Ectodermal cell (in vitro differentiated cells): ENCODE results near the gene THSD1.

Experiments
- H3K27ac ChIP-seq: 2 replicates; pipeline ENCODE4 v1.7.0; 2013; ENCODE audit warnings: mild to moderate bottlenecking, low read depth, low read length; ENCODE audit not compliant: insufficient read depth, poor library complexity, severe bottlenecking
- H3K27me3 ChIP-seq: 2 replicates; pipeline ENCODE4 v1.7.0; 2013; ENCODE audit warnings: mild to moderate bottlenecking, low read length; ENCODE audit not compliant: insufficient read depth, control insufficient read depth, poor library complexity, severe bottlenecking
- H3K36me3 ChIP-seq: one replicate; pipeline ENCODE4 v1.7.0; 2013; ENCODE audit warnings: low read length; ENCODE audit not compliant: control insufficient read depth, insufficient read depth
- H3K4me1 ChIP-seq: one replicate; pipeline ENCODE4 v1.7.0; 2013; ENCODE audit warnings: low read length; ENCODE audit not compliant: control insufficient read depth, insufficient read depth
- H3K4me3 ChIP-seq: 2 replicates; pipeline ENCODE4 v1.7.0; 2013; ENCODE audit warnings: low read depth, low read length, control low read depth; ENCODE audit not compliant: insufficient read depth
- H3K9me3 ChIP-seq: 2 replicates; pipeline ENCODE4 v1.7.0; 2013; ENCODE audit warnings: mild to moderate bottlenecking, low read length, moderate library complexity; ENCODE audit not compliant: control insufficient read depth
- WGBS, 2 experiments: methylation state at CpG; one replicate each; pipeline ENCODE4 v1.1.7; 2013; ENCODE audit warnings: missing lambda C conversion rate in 2 of 2; 5-methylcytosine and 5-hydroxymethylcytosine counted together

THSD1 gene

GRCh38 chr13:52447815-52448552, 42.0 kb upstream of the THSD1 start:
- no peaks in the 10 kb centered on the region for H3K9me3 ChIP-seq
- no peak overlapping the region for H3K4me3 ChIP-seq
- no peaks in the 10 kb centered on the region for H3K27me3 ChIP-seq
- no peaks in the 10 kb centered on the region for H3K36me3 ChIP-seq
- no peaks in the 10 kb centered on the region for H3K4me1 ChIP-seq
- no peak overlapping the region for H3K27ac ChIP-seq
- 87 to 88% methylated on average over 4 to 5 of the region's 5 CpGs for WGBS, 2 experiments

DNA sequence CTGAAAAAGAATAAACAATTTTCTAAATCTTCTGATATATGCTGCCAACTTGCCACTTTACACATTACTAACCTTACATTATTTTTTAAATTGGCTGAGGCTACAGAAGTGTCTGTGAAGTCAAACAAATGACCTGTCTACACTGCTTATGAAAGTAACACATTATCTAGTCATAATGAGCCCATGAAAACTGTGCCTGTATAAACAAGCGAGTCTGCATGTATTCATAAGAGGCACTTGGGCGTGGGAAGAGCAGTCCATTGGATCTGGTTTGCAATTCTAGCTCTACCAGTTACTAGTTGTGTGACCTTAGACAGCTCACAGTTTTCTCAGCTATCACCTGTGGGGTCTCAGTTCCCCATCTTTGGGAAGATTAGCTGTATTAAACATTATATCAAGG, 41.4 kb upstream of the THSD1 start:
- no peaks in the 10 kb centered on the region for H3K9me3 ChIP-seq
- no peaks in the 10 kb centered on the region for H3K36me3 ChIP-seq
- H3K4me3 ChIP-seq = no peak overlapping the region
- H3K27me3 ChIP-seq = no peaks in the 10 kb centered on the region
- H3K4me1 ChIP-seq = no peaks in the 10 kb centered on the region
- WGBS, 2 experiments = 95 to 96% methylated on average over 2 of the region's 2 CpGs
- H3K27ac ChIP-seq = no peak overlapping the region

- WGBS, 2 experiments = 83 to 91% methylated on average over 1 of the region's 1 CpG
- H3K4me3 ChIP-seq = no peak overlapping the region
- no peaks in the 10 kb centered on the region for H3K9me3 ChIP-seq
- H3K4me1 ChIP-seq = no peaks in the 10 kb centered on the region
- no peak overlapping the region for H3K27ac ChIP-seq
- no peaks in the 10 kb centered on the region for H3K27me3 ChIP-seq
- H3K36me3 ChIP-seq = peaks cover 2% of the 10 kb centered on the region
Measured at GRCh38 chr13:52446265-52446664, 40.3 kb upstream of the THSD1 start.

GRCh38 chr13:52432456-52432855, 26.5 kb upstream of the THSD1 start:
- Histone ChIP-seq H3K9me3 (no peaks in the 10 kb centered on the region), H3K36me3 (peaks cover 14% of the 10 kb centered on the region), H3K27ac (no peak overlapping the region), H3K4me1 (no peaks in the 10 kb centered on the region), H3K27me3 (no peaks in the 10 kb centered on the region), H3K4me3 (no peak overlapping the region)
- 100% methylated on average over 2 of the region's 2 CpGs for WGBS, 2 experiments

GRCh38 chr13:52428295-52428694, 22.3 kb upstream of the THSD1 start:
- 100% methylated on average over 2 of the region's 2 CpGs for WGBS, 2 experiments
- Histone ChIP-seq H3K4me3 (no peak overlapping the region), H3K27ac (no peak overlapping the region), H3K36me3 (peaks cover 7% of the 10 kb centered on the region), H3K9me3 (no peaks in the 10 kb centered on the region), H3K4me1 (no peaks in the 10 kb centered on the region), H3K27me3 (no peaks in the 10 kb centered on the region)

GRCh38 chr13:52421216-52421615, 15.2 kb upstream of the THSD1 start:
- Histone ChIP-seq H3K36me3 (peaks cover 23% of the 10 kb centered on the region), H3K4me1 (no peaks in the 10 kb centered on the region), H3K27ac (no peak overlapping the region), H3K27me3 (no peaks in the 10 kb centered on the region), H3K9me3 (no peaks in the 10 kb centered on the region), H3K4me3 (no peak overlapping the region)
- 91 to 98% methylated on average over 3 of the region's 3 CpGs for WGBS, 2 experiments

- H3K27me3 ChIP-seq = no peaks in the 10 kb centered on the region
- H3K4me3 ChIP-seq = no peak overlapping the region
- no peaks in the 10 kb centered on the region for H3K4me1 ChIP-seq
- no peaks in the 10 kb centered on the region for H3K9me3 ChIP-seq
- WGBS, 2 experiments = 90% methylated on average over 1 of the region's 1 CpG; no CpG with 5 or more reads in 1 of the 2 experiments
- H3K36me3 ChIP-seq = peaks cover 28% of the 10 kb centered on the region
- H3K27ac ChIP-seq = no peak overlapping the region
Measured at GRCh38 chr13:52419080-52419479, 13.1 kb upstream of the THSD1 start.

GRCh38 chr13:52414963-52415362, 9.0 kb upstream of the THSD1 start:
- Histone ChIP-seq H3K27ac (no peak overlapping the region), H3K4me3 (no peak overlapping the region), H3K4me1 (no peaks in the 10 kb centered on the region), H3K36me3 (peaks cover 15% of the 10 kb centered on the region), H3K27me3 (no peaks in the 10 kb centered on the region), H3K9me3 (no peaks in the 10 kb centered on the region)
- 96 to 97% methylated on average over 1 of the region's 1 CpG for WGBS, 2 experiments

- H3K36me3 ChIP-seq = peaks cover 12% of the 10 kb centered on the region
- H3K27me3 ChIP-seq = no peaks in the 10 kb centered on the region
- H3K4me1 ChIP-seq = no peaks in the 10 kb centered on the region
- H3K9me3 ChIP-seq = no peaks in the 10 kb centered on the region
- WGBS, 2 experiments = no CpG with 5 or more reads among the region's 1 CpG
- no peak overlapping the region for H3K4me3 ChIP-seq
- H3K27ac ChIP-seq = no peak overlapping the region
Measured at GRCh38 chr13:52414051-52414450, 8.1 kb upstream of the THSD1 start.

DNA sequence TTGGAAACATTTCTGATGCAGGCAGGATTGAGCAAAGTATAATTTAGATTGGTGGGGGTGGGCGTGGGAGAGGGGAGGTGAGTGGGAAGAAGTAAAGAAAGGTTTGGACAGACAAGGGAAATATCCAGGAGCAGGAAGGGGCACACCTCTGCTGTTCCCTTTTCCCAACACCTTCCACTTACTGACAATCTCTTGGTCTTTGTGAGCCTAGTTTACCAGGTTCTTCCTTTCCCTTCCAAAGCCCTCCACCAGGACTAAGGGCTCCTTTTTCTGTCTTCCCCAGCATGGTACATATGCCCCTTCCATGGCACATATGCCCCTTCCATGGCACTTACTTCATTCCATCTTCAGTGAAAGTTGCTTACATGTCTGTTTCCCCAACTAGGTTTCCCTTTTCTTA, 6.2 kb upstream of the THSD1 start:
- peaks cover 7% of the 10 kb centered on the region for H3K36me3 ChIP-seq
- H3K27ac ChIP-seq = no peak overlapping the region

More for the DNA sequence above, 6.2 kb upstream of the THSD1 start:
- no peak overlapping the region for H3K4me3 ChIP-seq
- peaks cover under 1% of the 10 kb centered on the region for H3K27me3 ChIP-seq
- WGBS, 2 experiments = 96 to 100% methylated on average over 1 of the region's 1 CpG
- H3K4me1 ChIP-seq = no peaks in the 10 kb centered on the region
- H3K9me3 ChIP-seq = no peaks in the 10 kb centered on the region
